GM23248 (cell line): ENCODE data around the gene HSD17B14. TPM values are rescaled to one million over a fixed set of nuclear protein-coding genes. Genes with fewer than 3 reads are reported as not detected.

Source experiments
- DNase-seq: peaks from one replicate; pipeline ENCODE4 v3.0.0-alpha.2; 2015
- H2AFZ ChIP-seq: fragments of 200-600 bp; sonication (generic); 2 replicates; pipeline ENCODE4 v1.6.1; 2016; ENCODE audit warnings: antibody characterized with exemption
- H3F3A ChIP-seq: fragments of 200-600 bp; sonication (generic); 2 replicates; pipeline ENCODE4 v1.6.1; 2016; ENCODE audit warnings: mild to moderate bottlenecking, antibody characterized with exemption, mixed run types; ENCODE audit not compliant: insufficient read depth
- H3K27ac ChIP-seq: fragments of 200-600 bp; sonication (generic); 2 replicates; pipeline ENCODE4 v1.5.1; 2016; ENCODE audit warnings: mild to moderate bottlenecking
- H3K27me3 ChIP-seq: fragments of 200-600 bp; sonication (generic); replicated peaks from 2 replicates; pipeline ENCODE4 v1.6.1; 2016; ENCODE audit warnings: mild to moderate bottlenecking; ENCODE audit not compliant: insufficient read depth
- H3K36me3 ChIP-seq: fragments of 200-600 bp; sonication (generic); 2 replicates; pipeline ENCODE4 v1.6.1; 2016; ENCODE audit warnings: low read depth, mild to moderate bottlenecking
- H3K4me1 ChIP-seq: fragments of 200-600 bp; sonication (generic); 2 replicates; pipeline ENCODE4 v1.6.1; 2016; ENCODE audit warnings: mild to moderate bottlenecking; ENCODE audit not compliant: insufficient read depth
- H3K4me2 ChIP-seq: fragments of 200-600 bp; sonication (generic); one replicate; pipeline ENCODE4 v1.6.1; 2016; ENCODE audit warnings: mild to moderate bottlenecking; ENCODE audit not compliant: unreplicated experiment
- H3K4me3 ChIP-seq: fragments of 200-600 bp; sonication (generic); 2 replicates; pipeline ENCODE4 v1.5.1; 2016; ENCODE audit warnings: mild to moderate bottlenecking
- H3K79me2 ChIP-seq: fragments of 200-600 bp; sonication (generic); 2 replicates; pipeline ENCODE4 v1.6.1; 2016; ENCODE audit warnings: mild to moderate bottlenecking; ENCODE audit not compliant: insufficient read depth
- H3K9ac ChIP-seq: fragments of 200-600 bp; sonication (generic); 2 replicates; pipeline ENCODE4 v1.6.1; 2016; ENCODE audit warnings: mild to moderate bottlenecking
- H3K9me2 ChIP-seq: fragments of 200-600 bp; sonication (generic); 2 replicates; pipeline ENCODE4 v1.6.1; 2016; ENCODE audit warnings: mixed run types, mild to moderate bottlenecking, moderate library complexity; ENCODE audit not compliant: insufficient read depth
- H3K9me3 ChIP-seq: fragments of 200-600 bp; sonication (generic); one replicate; pipeline ENCODE4 v1.6.1; 2017; ENCODE audit warnings: low read depth
- H4K20me1 ChIP-seq: fragments of 200-600 bp; sonication (generic); 2 replicates; pipeline ENCODE4 v1.6.0; 2016; ENCODE audit not compliant: insufficient read depth
- EZH2 ChIP-seq: fragments of 200-600 bp; sonication (generic); IDR thresholded peaks from 2 replicates; pipeline ENCODE4 v1.6.1; 2018; ENCODE audit warnings: antibody characterized with exemption, mild to moderate bottlenecking; ENCODE audit not compliant: insufficient read depth, poor library complexity, severe bottlenecking
- EZH2phosphoT487 ChIP-seq: fragments of 200-600 bp; sonication (generic); IDR thresholded peaks from 2 replicates; pipeline ENCODE4 v1.6.1; 2018; ENCODE audit warnings: antibody characterized with exemption, moderate library complexity, mild to moderate bottlenecking, low read depth; ENCODE audit not compliant: insufficient read depth
- WGBS, 2 experiments: methylation state at CpG; one replicate each; pipeline ENCODE4 v1.1.6; 2015 to 2017; ENCODE audit warnings: low lambda C conversion rate in 2 of 2, low coverage in 1 of 2; ENCODE audit errors: missing lambda C conversion rate in 2 of 2; 5-methylcytosine and 5-hydroxymethylcytosine counted together
- in situ Hi-C: fragments of 300-500 bp; cut with MboI; formaldehyde crosslinking; loops from 2 replicates; pipeline ENCODE4 v1.15.0; 2020
- polyA plus RNA-seq: library from polyadenylated mRNA; unstranded; fragments of >200 nt; fragmentation: Nextera tagmentation; extraction: Ambion mirVana; gene quantifications from 2 replicates; pipeline ENCODE4 v1.2.1, GENCODE V29; 2016
- total RNA-seq: library from RNA; depleted of rRNA; stranded (reverse); fragments of >200 nt; shearing (Covaris generic); gene quantifications from 2 replicates; pipeline ENCODE4 v1.2.3, GENCODE V29; 2014

The HSD17B14 gene
- total and polyA plus RNA-seq, 2 experiments from 2014 or later: 2.6 to 4.4 TPM

- no peak overlapping the region for H3K4me3 ChIP-seq
- no peak for DNase-seq
- H3K27me3 ChIP-seq: no peaks in the 10 kb centered on the region
- no peaks in the 10 kb centered on the region for H3K36me3 ChIP-seq
- TF ChIP-seq EZH2phosphoT487: no peak
- no peak for TF ChIP-seq EZH2
- no peak overlapping the region for H3K4me2 ChIP-seq
- H2AFZ ChIP-seq: no peak overlapping the region
- H3F3A ChIP-seq: no peaks in the 10 kb centered on the region
- no peak overlapping the region for H3K9ac ChIP-seq
- in situ Hi-C loops: no loop called here
- no peaks in the 10 kb centered on the region for H3K79me2 ChIP-seq
- H3K9me2 ChIP-seq: no peaks in the 10 kb centered on the region
- no peaks in the 10 kb centered on the region for H3K9me3 ChIP-seq
- no peaks in the 10 kb centered on the region for H4K20me1 ChIP-seq
- WGBS, 2 experiments: 82 to 83% methylated on average over 13 of the region's 13 CpGs
- no peaks in the 10 kb centered on the region for H3K4me1 ChIP-seq
- no peak overlapping the region for H3K27ac ChIP-seq
Observed at GRCh38 chr19:48807590-48808308, 28.5 kb downstream of the HSD17B14 start.

- Histone ChIP-seq H3K9ac (no peak overlapping the region), H3K4me2 (no peak overlapping the region), H3K4me1 (no peaks in the 10 kb centered on the region), H3K36me3 (no peaks in the 10 kb centered on the region), H2AFZ (no peak overlapping the region), H3F3A (no peaks in the 10 kb centered on the region), H3K79me2 (no peaks in the 10 kb centered on the region), H3K9me3 (no peaks in the 10 kb centered on the region), H3K27me3 (no peaks in the 10 kb centered on the region), H4K20me1 (no peaks in the 10 kb centered on the region), H3K9me2 (no peaks in the 10 kb centered on the region), H3K4me3 (no peak overlapping the region), H3K27ac (no peak overlapping the region)
- in situ Hi-C loops: no loop called here
- peak; percentile 73 for DNase-seq
- WGBS, 2 experiments: 63 to 69% methylated on average over 15 to 17 of the region's 17 CpGs
- TF ChIP-seq EZH2phosphoT487 (no peak), EZH2 (no peak)
Observed at GRCh38 chr19:48806818-48807589, 29.3 kb downstream of the HSD17B14 start.

GRCh38 chr19:48806518-48806817 lies 29.8 kb downstream of the HSD17B14 start:
- no peak overlapping the region for H3K4me3 ChIP-seq
- no peaks in the 10 kb centered on the region for H3K9me2 ChIP-seq
- in situ Hi-C loops: no loop called here
- H3K27me3 ChIP-seq: no peaks in the 10 kb centered on the region
- no peaks in the 10 kb centered on the region for H3K9me3 ChIP-seq
- 41 to 46% methylated on average over 5 of the region's 5 CpGs for WGBS, 2 experiments
- no peak overlapping the region for H2AFZ ChIP-seq
- no peaks in the 10 kb centered on the region for H3K36me3 ChIP-seq
- no peak for TF ChIP-seq EZH2phosphoT487
- no peak overlapping the region for H3K27ac ChIP-seq
- no peak for DNase-seq
- no peaks in the 10 kb centered on the region for H3K79me2 ChIP-seq
- no peak overlapping the region for H3K4me2 ChIP-seq
- no peaks in the 10 kb centered on the region for H4K20me1 ChIP-seq
- H3F3A ChIP-seq: no peaks in the 10 kb centered on the region
- no peaks in the 10 kb centered on the region for H3K4me1 ChIP-seq
- H3K9ac ChIP-seq: no peak overlapping the region

GRCh38 chr19:48805452-48805851 lies 30.8 kb downstream of the HSD17B14 start:
- no peak for DNase-seq
- no peak overlapping the region for H3K27ac ChIP-seq
- H3K36me3 ChIP-seq: no peaks in the 10 kb centered on the region
- in situ Hi-C loops: no loop called here
- H3K4me2 ChIP-seq: no peak overlapping the region
- no peaks in the 10 kb centered on the region for H3F3A ChIP-seq
- H2AFZ ChIP-seq: no peak overlapping the region
- H3K4me1 ChIP-seq: no peaks in the 10 kb centered on the region
- no peaks in the 10 kb centered on the region for H3K27me3 ChIP-seq
- WGBS, 2 experiments: 87% methylated on average over 15 of the region's 15 CpGs; no CpG with 5 or more reads in 1 of the 2 experiments
- no peaks in the 10 kb centered on the region for H4K20me1 ChIP-seq
- H3K9ac ChIP-seq: no peak overlapping the region
- H3K9me2 ChIP-seq: no peaks in the 10 kb centered on the region
- H3K9me3 ChIP-seq: no peaks in the 10 kb centered on the region
- no peaks in the 10 kb centered on the region for H3K79me2 ChIP-seq
- no peak for TF ChIP-seq EZH2phosphoT487
- no peak for TF ChIP-seq EZH2
- H3K4me3 ChIP-seq: no peak overlapping the region

- Histone ChIP-seq H3F3A (no peaks in the 10 kb centered on the region), H3K9ac (no peak overlapping the region), H3K4me2 (no peak overlapping the region), H3K36me3 (no peaks in the 10 kb centered on the region), H3K9me2 (no peaks in the 10 kb centered on the region), H2AFZ (no peak overlapping the region), H3K27ac (no peak overlapping the region), H3K4me3 (no peak overlapping the region), H4K20me1 (no peaks in the 10 kb centered on the region), H3K27me3 (no peaks in the 10 kb centered on the region), H3K9me3 (no peaks in the 10 kb centered on the region), H3K79me2 (no peaks in the 10 kb centered on the region), H3K4me1 (no peaks in the 10 kb centered on the region)
- WGBS, 2 experiments: 87 to 90% methylated on average over 8 of the region's 8 CpGs
- in situ Hi-C loops: no loop called here
- DNase-seq: no peak
- no peak for TF ChIP-seq EZH2
- no peak for TF ChIP-seq EZH2phosphoT487
Observed at GRCh38 chr19:48804496-48804895, 31.8 kb downstream of the HSD17B14 start.
